ENCODE data around the gene SMO.
"Not testable (repeated sequence)": the region's sequence is repeated elsewhere in the genome, so short reads cannot be mapped to it uniquely, and the experiment has no call there.

The SMO gene

DNA sequence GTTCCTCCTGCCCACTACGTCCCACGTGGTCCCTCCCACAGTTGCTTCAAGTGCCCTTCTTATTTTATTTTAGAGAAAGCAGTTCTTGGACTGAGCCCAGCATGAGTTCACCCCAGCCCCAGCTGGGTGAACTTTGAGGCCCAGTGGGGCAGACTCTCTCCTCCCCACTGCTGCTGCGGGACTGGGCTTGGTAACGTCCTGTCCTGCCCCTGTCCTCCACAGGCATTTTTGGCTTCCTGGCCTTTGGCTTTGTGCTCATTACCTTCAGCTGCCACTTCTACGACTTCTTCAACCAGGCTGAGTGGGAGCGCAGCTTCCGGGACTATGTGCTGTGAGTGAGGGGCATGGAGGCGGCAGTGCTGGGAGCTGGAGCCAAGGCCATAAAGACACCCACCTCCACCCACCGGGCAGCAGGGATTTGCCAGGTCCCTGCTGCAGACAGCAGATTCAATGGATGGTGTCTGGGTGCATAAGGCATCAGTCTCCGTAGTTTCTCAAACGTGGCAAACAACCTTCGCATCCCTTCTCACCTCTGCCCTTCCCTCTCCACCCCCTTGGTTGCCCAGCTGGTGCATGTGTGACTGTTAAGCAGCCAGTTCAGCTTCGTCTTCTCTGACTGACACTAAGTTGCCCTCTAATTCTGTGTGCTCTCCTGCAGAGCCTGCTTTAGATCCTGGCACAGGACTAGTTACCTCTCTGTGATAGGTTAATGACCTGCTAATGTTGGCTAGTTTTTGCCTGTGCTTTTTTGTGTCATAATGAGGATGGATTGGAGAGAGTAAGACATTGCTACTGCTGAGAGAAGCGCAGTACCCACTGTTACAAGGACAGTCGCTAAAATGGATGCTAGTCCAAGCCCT, 20.9 kb downstream of the SMO start:
- no peak for DNase-seq

- peak; percentile 46 for DNase-seq
These were observed 22.0 kb downstream of the SMO start for GRCh38 chr7:129210256-129210988.

DNA sequence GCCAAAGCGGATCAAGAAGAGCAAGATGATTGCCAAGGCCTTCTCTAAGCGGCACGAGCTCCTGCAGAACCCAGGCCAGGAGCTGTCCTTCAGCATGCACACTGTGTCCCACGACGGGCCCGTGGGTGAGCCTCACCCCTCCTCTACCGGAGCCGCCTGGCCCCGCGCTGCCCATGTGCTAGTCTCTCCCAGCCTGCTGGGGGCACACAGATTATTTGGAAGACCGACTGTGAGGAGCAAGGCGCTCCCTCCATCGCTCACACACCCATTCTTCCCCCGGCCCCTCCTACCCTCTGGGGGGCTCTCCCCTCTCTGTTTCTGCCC, 22.5 kb downstream of the SMO start:
- DNase-seq = no peak

GRCh38 chr7:129212126-129212525, 23.7 kb downstream of the SMO start:
- no peak for DNase-seq

DNA sequence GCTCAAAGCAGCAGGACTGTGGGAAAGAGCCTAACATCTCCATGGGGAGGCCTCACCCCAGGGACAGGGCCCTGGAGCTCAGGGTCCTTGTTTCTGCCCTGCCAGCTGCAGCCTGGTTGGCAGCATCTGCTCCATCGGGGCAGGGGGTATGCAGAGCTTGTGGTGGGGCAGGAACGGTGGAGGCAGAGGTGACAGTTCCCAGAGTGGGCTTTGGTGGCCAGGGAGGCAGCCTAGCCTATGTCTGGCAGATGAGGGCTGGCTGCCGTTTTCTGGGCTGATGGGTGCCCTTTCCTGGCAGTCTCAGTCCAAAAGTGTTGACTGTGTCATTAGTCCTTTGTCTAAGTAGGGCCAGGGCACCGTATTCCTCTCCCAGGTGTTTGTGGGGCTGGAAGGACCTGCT, 24.2 kb downstream of the SMO start:
- no peak for DNase-seq

GRCh38 chr7:129213828-129214227, 25.4 kb downstream of the SMO start:
- no peak for DNase-seq

DNA sequence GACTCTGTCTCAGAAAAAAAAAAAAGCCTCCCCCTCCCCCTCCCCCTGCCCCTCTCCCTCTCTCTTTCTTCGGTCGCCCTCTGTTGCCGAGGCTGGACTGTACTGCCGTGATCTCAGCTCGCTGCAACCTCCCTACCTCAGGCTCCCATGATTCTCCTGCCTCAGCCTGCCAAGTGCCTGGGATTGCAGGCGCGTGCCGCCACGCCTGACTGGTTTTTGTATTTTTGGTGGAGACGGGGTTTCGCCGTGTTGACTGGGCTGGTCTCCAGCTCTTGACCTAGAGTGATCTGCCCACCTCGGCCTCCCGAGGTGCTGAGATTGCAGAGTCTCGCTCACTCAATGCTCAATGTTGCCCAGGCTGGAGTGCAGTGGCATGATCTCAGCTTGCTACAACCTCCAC, 27.3 kb downstream of the SMO start:
- not testable (repeated sequence) for DNase-seq

DNA sequence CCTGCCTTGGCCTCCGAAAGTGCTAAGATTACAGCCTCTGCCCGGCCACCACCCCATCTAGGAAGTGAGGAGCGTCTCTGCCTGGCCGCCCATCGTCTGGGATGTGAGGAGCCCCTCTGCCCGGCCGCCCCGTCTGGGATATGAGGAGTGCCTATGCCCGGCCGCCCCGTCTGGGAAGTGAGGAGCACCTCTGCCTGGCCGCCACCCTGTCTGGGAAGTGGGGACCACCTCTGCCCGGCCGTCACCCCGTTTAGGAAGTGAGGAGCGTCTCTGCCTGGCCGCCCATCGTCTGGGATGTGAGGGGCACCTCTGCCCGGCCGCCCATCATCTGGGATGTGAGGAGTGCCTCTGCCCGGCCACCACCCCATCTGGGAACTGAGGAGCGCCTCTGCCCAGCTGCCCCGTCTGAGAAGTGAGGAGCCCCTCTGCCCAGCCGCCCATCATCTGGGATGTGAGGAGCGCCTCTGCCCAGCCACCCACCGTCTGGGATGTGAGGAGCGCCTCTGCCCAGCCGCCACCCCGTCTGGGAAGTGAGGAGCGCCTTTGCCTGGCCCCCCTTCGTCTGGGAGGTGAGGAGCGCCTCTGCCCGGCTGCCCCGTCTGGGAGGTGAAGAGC, 27.8 kb downstream of the SMO start:
- DNase-seq = not testable (repeated sequence)

DNA sequence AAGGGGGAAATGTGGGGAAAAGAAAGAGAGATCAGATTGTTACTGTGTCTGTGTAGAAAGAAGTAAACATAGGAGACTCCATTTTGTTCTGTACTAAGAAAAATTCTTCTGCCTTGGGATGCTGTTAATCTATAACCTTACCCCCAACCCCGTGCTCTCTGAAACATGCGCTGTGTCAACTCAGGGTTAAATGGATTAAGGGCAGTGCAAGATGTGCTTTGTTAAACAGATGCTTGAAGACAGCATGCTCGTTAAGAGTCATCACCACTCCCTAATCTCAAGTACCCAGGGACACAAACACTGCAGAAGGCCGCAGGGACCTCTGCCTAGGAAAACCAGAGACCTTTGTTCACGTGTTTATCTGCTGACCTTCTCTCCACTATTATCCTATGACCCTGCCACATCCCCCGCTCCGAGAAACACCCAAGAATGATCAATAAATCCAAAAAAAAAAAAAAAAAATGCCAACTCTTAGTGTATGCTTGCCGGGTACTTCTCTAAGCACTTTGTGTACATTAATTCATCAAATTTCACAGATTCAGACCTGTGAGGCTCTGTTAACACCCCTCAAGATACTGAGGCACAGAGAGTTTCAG, 28.5 kb downstream of the SMO start:
- DNase-seq = not testable (repeated sequence)

DNA sequence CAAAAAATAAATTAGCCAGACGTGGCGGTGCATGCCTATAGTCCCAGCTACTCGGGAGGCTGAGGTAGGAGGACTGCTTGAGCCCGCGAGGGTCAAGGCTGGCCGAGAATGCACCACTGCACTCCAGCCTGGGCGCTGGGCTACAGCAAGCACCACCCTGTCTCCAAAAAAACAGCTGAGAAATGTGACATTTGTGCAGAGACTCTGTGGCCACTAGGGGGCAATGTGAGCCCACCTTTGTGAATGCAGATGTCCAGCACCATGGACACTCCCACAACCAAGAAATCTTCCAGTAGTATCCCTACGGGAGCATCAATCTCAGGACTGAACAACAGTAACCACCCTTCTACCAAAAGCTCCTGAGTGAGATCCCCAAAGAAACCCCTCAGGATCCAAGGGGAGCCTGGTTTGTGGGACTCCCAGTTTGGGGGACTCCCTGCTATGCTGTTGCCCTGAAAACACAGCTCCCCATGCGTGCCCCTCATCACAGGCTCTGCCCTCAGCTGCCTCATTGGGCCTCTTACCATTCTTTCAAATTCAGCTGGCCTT, 30.2 kb downstream of the SMO start:
- peak; percentile 66 for DNase-seq

GRCh38 chr7:129219166-129219565, 30.7 kb downstream of the SMO start:
- DNase-seq = not testable (repeated sequence)

- DNase-seq = no peak
These were observed 33.6 kb downstream of the SMO start for GRCh38 chr7:129222064-129222463.

GRCh38 chr7:129224251-129225205, 36.1 kb downstream of the SMO start, which contains the start of gene AHCYL2:
Gene AHCYL2 (plus strand): TSS chr7:129225030.
- DNase-seq = peak; percentile 97

DNA sequence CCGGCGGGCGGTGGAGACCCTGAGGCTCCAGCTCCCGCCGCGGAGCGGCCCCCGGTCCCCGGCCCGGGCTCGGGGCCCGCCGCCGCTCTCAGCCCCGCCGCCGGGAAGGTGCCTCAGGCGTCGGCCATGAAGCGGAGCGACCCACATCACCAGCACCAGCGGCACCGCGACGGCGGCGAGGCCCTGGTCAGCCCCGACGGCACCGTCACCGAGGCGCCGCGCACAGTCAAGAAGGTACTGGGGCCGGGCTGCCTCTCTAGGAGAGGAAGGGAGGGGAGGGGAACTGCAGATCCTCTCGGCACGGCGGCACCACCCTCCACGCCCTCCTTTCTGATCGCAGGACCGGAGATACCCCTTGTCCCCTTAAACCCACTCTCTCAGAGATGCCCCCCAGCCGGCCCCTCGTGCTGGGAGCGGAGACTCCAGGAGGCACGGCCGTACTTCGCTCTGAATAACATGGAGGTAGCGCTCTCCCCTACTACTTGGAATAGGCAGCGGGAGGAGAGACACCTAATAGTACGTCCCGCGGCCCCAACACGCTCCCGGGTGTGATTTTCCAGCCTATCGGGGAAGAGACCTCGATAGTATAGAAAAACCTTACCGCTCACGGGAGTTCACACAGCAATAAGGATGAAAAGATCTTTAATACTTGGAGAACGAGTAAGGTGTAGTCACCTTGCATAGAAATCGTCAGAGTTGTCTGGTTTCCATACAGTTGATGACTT, 36.9 kb downstream of the SMO start:
- peak; percentile 39 for DNase-seq

GRCh38 chr7:129225931-129226572, 37.6 kb downstream of the SMO start:
- no peak for DNase-seq

DNA sequence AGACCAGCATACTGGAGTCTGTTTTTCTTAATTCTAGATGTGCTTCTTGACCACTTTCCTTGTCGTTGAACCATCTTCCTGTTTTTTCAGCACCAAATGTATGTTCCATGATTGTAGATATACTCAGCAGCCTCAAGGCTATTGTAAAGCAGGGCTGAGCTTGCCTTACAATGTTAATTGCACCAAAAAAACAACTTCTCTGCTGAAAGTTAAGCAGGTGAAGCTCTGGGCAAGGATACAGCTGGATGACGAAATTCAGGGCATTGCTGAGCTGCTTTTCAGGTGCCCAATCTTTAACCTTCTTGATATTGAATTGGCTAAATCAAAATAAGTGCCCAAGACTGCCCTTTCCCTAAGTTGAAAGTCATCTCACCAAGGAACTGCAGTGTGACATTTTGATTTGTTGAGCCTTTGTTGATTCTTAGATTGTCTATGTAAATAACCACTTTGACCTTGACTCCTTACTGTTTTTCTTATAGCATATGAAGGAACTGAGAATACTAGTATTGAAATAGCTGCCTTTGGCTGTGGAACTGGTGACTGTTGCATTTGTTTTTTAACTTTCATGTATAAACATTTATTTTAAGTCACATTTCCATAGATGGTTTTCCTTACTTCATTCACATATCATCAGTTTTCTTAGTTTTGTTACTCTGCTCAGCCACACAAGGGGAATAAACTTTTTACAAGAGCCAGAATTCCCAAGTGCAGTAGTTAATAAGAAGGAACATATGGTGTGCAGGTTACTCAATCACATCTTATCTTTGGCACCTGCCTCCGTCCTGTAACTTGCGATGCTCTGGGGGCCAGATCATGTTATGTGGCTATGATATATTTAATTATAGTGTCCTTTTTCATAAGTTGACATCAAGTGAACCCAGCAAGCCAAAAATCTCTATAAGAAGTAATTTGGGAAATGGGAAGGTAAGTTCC, 39.5 kb downstream of the SMO start:
- no peak for DNase-seq

- no peak for DNase-seq
These were observed 40.2 kb downstream of the SMO start for GRCh38 chr7:129228633-129229032.

GRCh38 chr7:129231666-129232065, 43.2 kb downstream of the SMO start:
- DNase-seq = no peak

- DNase-seq = no peak
These were observed 50.1 kb downstream of the SMO start for GRCh38 chr7:129238546-129238945.

All from activated CD4-positive, alpha-beta T cell treated with anti-CD3 and anti-CD28 coated beads for 1 hour (primary cell).